CD8-positive, alpha-beta memory T cell (primary cell): ENCODE data around the gene SSC4D. TPM values are rescaled to one million over a fixed set of nuclear protein-coding genes. Genes with fewer than 3 reads are reported as not detected.
A peak's percentile ranks its signal among the peaks of the same experiment; 100 is the strongest.

Experiments
- CTCF ChIA-PET: fragments of 350-600 bp; sonication (Branson Sonifier 250); formaldehyde crosslinking; loops from one replicate; lab custom pipeline; 2021; ENCODE audit warnings: antibody characterized with exemption; lab: Charles Lee
- POLR2A ChIA-PET: fragments of 350-600 bp; sonication (Branson Sonifier 250); formaldehyde crosslinking; loops from one replicate; lab custom pipeline; 2021; ENCODE audit warnings: antibody characterized with exemption; lab: Charles Lee
- DNase-seq, 5 donors: peaks; one replicate each; pipeline versions ENCODE4 v3.0.0 to v3.0.0-alpha.2; 2020 to 2022; ENCODE audit warnings: mixed read lengths in 1 of 5
- H3K27ac ChIP-seq: one replicate; pipeline ENCODE4 v1.7.0; 2013; ENCODE audit warnings: low read depth, mild to moderate bottlenecking, low read length, moderate library complexity
- H3K27me3 ChIP-seq: 2 replicates; pipeline ENCODE4 v1.7.0; 2013; ENCODE audit warnings: low read length, mild to moderate bottlenecking; ENCODE audit not compliant: insufficient read depth, poor library complexity, severe bottlenecking
- H3K36me3 ChIP-seq: 2 replicates; pipeline ENCODE4 v1.7.0; 2013; ENCODE audit warnings: mild to moderate bottlenecking, low read length, moderate library complexity; ENCODE audit not compliant: insufficient read depth
- H3K4me1 ChIP-seq: 2 replicates; pipeline ENCODE4 v1.7.0; 2013; ENCODE audit warnings: mild to moderate bottlenecking, low read length, moderate library complexity; ENCODE audit not compliant: insufficient read depth
- H3K4me3 ChIP-seq: 2 replicates; pipeline ENCODE4 v1.7.0; 2013; ENCODE audit warnings: mild to moderate bottlenecking, low read length
- H3K9me3 ChIP-seq: 2 replicates; pipeline ENCODE4 v1.7.0; 2013; ENCODE audit warnings: mild to moderate bottlenecking, low read length
- H3K27ac Mint-ChIP-seq, 8 donors: one replicate each; pipeline ENCODE4 v1.8.0; 2020 to 2021; ENCODE audit warnings: mixed read lengths in 8 of 8, mild to moderate bottlenecking in 6 of 8, inconsistent platforms in 3 of 8, moderate library complexity in 3 of 8
- H3K27me3 Mint-ChIP-seq, 2 donors: one replicate each; pipeline ENCODE4 v1.8.0; 2020 to 2021; ENCODE audit warnings: mixed read lengths in 2 of 2, mild to moderate bottlenecking in 1 of 2, moderate library complexity in 1 of 2
- H3K36me3 Mint-ChIP-seq, 3 donors: one replicate each; pipeline ENCODE4 v1.8.0; 2020 to 2021; ENCODE audit warnings: mixed read lengths in 3 of 3, inconsistent platforms in 1 of 3, mild to moderate bottlenecking in 1 of 3
- H3K4me1 Mint-ChIP-seq, 3 donors: one replicate each; pipeline ENCODE4 v1.8.0; 2020 to 2021; ENCODE audit warnings: mixed read lengths in 3 of 3, inconsistent platforms in 1 of 3, mild to moderate bottlenecking in 1 of 3
- H3K4me3 Mint-ChIP-seq, 7 donors: one replicate each; pipeline ENCODE4 v1.8.0; 2020 to 2021; ENCODE audit warnings: mixed read lengths in 7 of 7, mild to moderate bottlenecking in 6 of 7, moderate library complexity in 4 of 7, inconsistent platforms in 2 of 7
- H3K9me3 Mint-ChIP-seq, 5 donors: one replicate each; pipeline ENCODE4 v1.8.0; 2020 to 2022; ENCODE audit warnings: mixed read lengths in 5 of 5, mild to moderate bottlenecking in 3 of 5, moderate library complexity in 2 of 5, inconsistent platforms in 1 of 5
- polyA plus RNA-seq: library from polyadenylated mRNA; unstranded; fragments of 300-500 nt; fragmentation: Illumina TruSeq; gene quantifications from one replicate; pipeline ENCODE4 v1.2.3, GENCODE V29; 2021
- total RNA-seq, 2 experiments: library from RNA; stranded (reverse); gene quantifications; one replicate each; pipeline ENCODE4 v1.2.3, GENCODE V29; 2021

The SSC4D gene
- total and polyA plus RNA-seq, 3 experiments from 2014 or later: 0.17 to 0.55 (median 0.35) TPM

GRCh38 chr7:76353744-76354143 is 55.8 kb downstream of the SSC4D start:
- CTCF ChIA-PET: interaction anchor here (0.8 kb wide), 1 partner anchor 62 kb away, joined by 3 read pairs; no protein-coding TSS in a partner anchor
- Mint-ChIP-seq H3K27me3 (peaks cover 0 to 2% of the 10 kb centered on the region in 2 donors), H3K4me1 (peaks cover 57 to 77% (median 73%) of the 10 kb centered on the region in 3 donors), H3K9me3 (no peaks in the 10 kb centered on the region), H3K36me3 (peaks cover 9 to 51% (median 14%) of the 10 kb centered on the region in 3 donors), H3K27ac (no peak overlapping the region), H3K4me3 (no peak overlapping the region)
- no peaks in the 10 kb centered on the region for H3K36me3 ChIP-seq
- no peaks in the 10 kb centered on the region for H3K9me3 ChIP-seq
- H3K27ac ChIP-seq: no peak overlapping the region
- POLR2A ChIA-PET: no interaction called here
- H3K4me1 ChIP-seq: peaks cover 50% of the 10 kb centered on the region
- H3K27me3 ChIP-seq: no peaks in the 10 kb centered on the region
- no peak overlapping the region for H3K4me3 ChIP-seq
- no peak for DNase-seq

- peaks cover 54% of the 10 kb centered on the region for H3K4me1 ChIP-seq
- Mint-ChIP-seq H3K27me3 (no peaks in the 10 kb centered on the region), H3K36me3 (peaks cover 9 to 53% (median 19%) of the 10 kb centered on the region in 3 donors), H3K27ac (peak overlapping the region in 1 of 8 donors; percentile 42), H3K4me1 (peaks cover 58 to 79% (median 75%) of the 10 kb centered on the region in 3 donors), H3K9me3 (no peaks in the 10 kb centered on the region), H3K4me3 (peak overlapping the region in 1 of 7 donors; percentile 8)
- H3K4me3 ChIP-seq: no peak overlapping the region
- H3K36me3 ChIP-seq: no peaks in the 10 kb centered on the region
- H3K27ac ChIP-seq: no peak overlapping the region
- H3K27me3 ChIP-seq: no peaks in the 10 kb centered on the region
- no peaks in the 10 kb centered on the region for H3K9me3 ChIP-seq
- POLR2A ChIA-PET: no interaction called here
- no peak for DNase-seq
- CTCF ChIA-PET: interaction anchor here (1.1 kb wide), 1 partner anchor 174 kb away, joined by 3 read pairs; no protein-coding TSS in a partner anchor
Measured at GRCh38 chr7:76352193-76352592, 57.3 kb downstream of the SSC4D start.

GRCh38 chr7:76351372-76351771 is 58.1 kb downstream of the SSC4D start:
- POLR2A ChIA-PET: no interaction called here
- H3K4me1 ChIP-seq: peaks cover 54% of the 10 kb centered on the region
- Mint-ChIP-seq H3K4me3 (peak overlapping the region in 1 of 7 donors; percentile 59), H3K36me3 (peaks cover 9 to 59% (median 27%) of the 10 kb centered on the region in 3 donors), H3K9me3 (no peaks in the 10 kb centered on the region), H3K4me1 (peaks cover 58 to 80% (median 75%) of the 10 kb centered on the region in 3 donors), H3K27me3 (no peaks in the 10 kb centered on the region), H3K27ac (peak overlapping the region in 2 of 8 donors; percentile 0 to 51)
- no peak overlapping the region for H3K27ac ChIP-seq
- H3K9me3 ChIP-seq: no peaks in the 10 kb centered on the region
- peaks cover 7% of the 10 kb centered on the region for H3K36me3 ChIP-seq
- CTCF ChIA-PET: interaction anchor here (1.1 to 2.0 kb wide), 2 partner anchors 60 to 173 kb away, joined by 3 to 5 read pairs; no protein-coding TSS in a partner anchor
- no peaks in the 10 kb centered on the region for H3K27me3 ChIP-seq
- no peak overlapping the region for H3K4me3 ChIP-seq
- DNase-seq: no peak

GRCh38 chr7:76349313-76349885 is 60.1 kb downstream of the SSC4D start:
- Mint-ChIP-seq H3K27me3 (no peaks in the 10 kb centered on the region), H3K27ac (peak overlapping the region in 1 of 8 donors; percentile 64), H3K4me1 (peaks cover 55 to 72% (median 69%) of the 10 kb centered on the region in 3 donors), H3K9me3 (no peaks in the 10 kb centered on the region), H3K4me3 (peak overlapping the region in 1 of 7 donors; percentile 23), H3K36me3 (peaks cover 8 to 57% (median 26%) of the 10 kb centered on the region in 3 donors)
- peaks cover 16% of the 10 kb centered on the region for H3K36me3 ChIP-seq
- CTCF ChIA-PET: interaction anchor here (2.0 kb wide), 1 partner anchor 58 kb away, joined by 5 read pairs; no protein-coding TSS in a partner anchor
- POLR2A ChIA-PET: interaction anchor here (0.5 to 0.7 kb wide), 2 partner anchors 45 to 473 kb away, joined by 3 read pairs; no protein-coding TSS in a partner anchor
- no peaks in the 10 kb centered on the region for H3K9me3 ChIP-seq
- H3K27me3 ChIP-seq: no peaks in the 10 kb centered on the region
- no peak overlapping the region for H3K27ac ChIP-seq
- H3K4me3 ChIP-seq: no peak overlapping the region
- H3K4me1 ChIP-seq: peaks cover 45% of the 10 kb centered on the region
- no peak for DNase-seq

- Mint-ChIP-seq H3K27me3 (no peaks in the 10 kb centered on the region), H3K27ac (peak overlapping the region in 5 of 8 donors; percentile 7 to 82 (median 37)), H3K9me3 (no peaks in the 10 kb centered on the region), H3K4me1 (peaks cover 57 to 78% (median 77%) of the 10 kb centered on the region in 3 donors), H3K4me3 (peak overlapping the region in 1 of 7 donors; percentile 29), H3K36me3 (peaks cover 9 to 68% (median 27%) of the 10 kb centered on the region in 3 donors)
- ChIA-PET POLR2A (interaction anchor here (0.6 kb wide), 1 partner anchor 506 kb away, joined by 4 read pairs; no protein-coding TSS in a partner anchor), CTCF (no interaction called here)
- DNase-seq: no peak
- H3K36me3 ChIP-seq: peaks cover 28% of the 10 kb centered on the region
- H3K27me3 ChIP-seq: no peaks in the 10 kb centered on the region
- peaks cover 35% of the 10 kb centered on the region for H3K4me1 ChIP-seq
- H3K4me3 ChIP-seq: no peak overlapping the region
- H3K27ac ChIP-seq: no peak overlapping the region
- no peaks in the 10 kb centered on the region for H3K9me3 ChIP-seq
Measured at GRCh38 chr7:76347710-76348109, 61.8 kb downstream of the SSC4D start.

GRCh38 chr7:76346778-76347177 is 62.7 kb downstream of the SSC4D start:
- Mint-ChIP-seq H3K36me3 (peaks cover 9 to 74% (median 27%) of the 10 kb centered on the region in 3 donors), H3K9me3 (no peaks in the 10 kb centered on the region), H3K4me1 (peaks cover 58 to 78% (median 77%) of the 10 kb centered on the region in 3 donors), H3K27ac (peak overlapping the region; percentile 15 to 92 (median 54)), H3K4me3 (peak overlapping the region in 3 of 7 donors; percentile 20 to 42 (median 29)), H3K27me3 (no peaks in the 10 kb centered on the region)
- no peak for DNase-seq
- H3K9me3 ChIP-seq: no peaks in the 10 kb centered on the region
- no peak overlapping the region for H3K4me3 ChIP-seq
- H3K36me3 ChIP-seq: peaks cover 28% of the 10 kb centered on the region
- H3K27ac ChIP-seq: no peak overlapping the region
- no peaks in the 10 kb centered on the region for H3K27me3 ChIP-seq
- peaks cover 28% of the 10 kb centered on the region for H3K4me1 ChIP-seq
- ChIA-PET POLR2A (no interaction called here), CTCF (no interaction called here)

- POLR2A ChIA-PET: no interaction called here
- Mint-ChIP-seq H3K4me3 (no peak overlapping the region), H3K27ac (peak overlapping the region in 4 of 8 donors; percentile 29 to 74 (median 53)), H3K4me1 (peaks cover 56 to 77% (median 76%) of the 10 kb centered on the region in 3 donors), H3K36me3 (peaks cover 9 to 74% (median 27%) of the 10 kb centered on the region in 3 donors), H3K9me3 (no peaks in the 10 kb centered on the region), H3K27me3 (no peaks in the 10 kb centered on the region)
- CTCF ChIA-PET: no interaction called here
- Histone ChIP-seq H3K4me3 (no peak overlapping the region), H3K36me3 (peaks cover 28% of the 10 kb centered on the region), H3K9me3 (no peaks in the 10 kb centered on the region), H3K4me1 (peaks cover 21% of the 10 kb centered on the region), H3K27me3 (no peaks in the 10 kb centered on the region), H3K27ac (no peak overlapping the region)
- DNase-seq: no peak
Measured at GRCh38 chr7:76346097-76346496, 63.4 kb downstream of the SSC4D start.

- no peak overlapping the region for H3K4me3 Mint-ChIP-seq
- H3K27me3 Mint-ChIP-seq: no peaks in the 10 kb centered on the region
Measured at GRCh38 chr7:76343931-76344321, 65.6 kb downstream of the SSC4D start.

More at GRCh38 chr7:76343931-76344321, 65.6 kb downstream of the SSC4D start:
- no peaks in the 10 kb centered on the region for H3K9me3 Mint-ChIP-seq
- H3K27me3 ChIP-seq: no peaks in the 10 kb centered on the region
- POLR2A ChIA-PET: no interaction called here
- H3K9me3 ChIP-seq: no peaks in the 10 kb centered on the region
- H3K27ac Mint-ChIP-seq: peak overlapping the region in 1 of 8 donors; percentile 27
- peaks cover 60 to 78% (median 73%) of the 10 kb centered on the region in 3 donors for H3K4me1 Mint-ChIP-seq
- peaks cover 28% of the 10 kb centered on the region for H3K36me3 ChIP-seq
- no peak overlapping the region for H3K4me3 ChIP-seq
- H3K27ac ChIP-seq: no peak overlapping the region
- H3K36me3 Mint-ChIP-seq: peaks cover 9 to 70% (median 27%) of the 10 kb centered on the region in 3 donors
- no peak for DNase-seq
- peaks cover 29% of the 10 kb centered on the region for H3K4me1 ChIP-seq
- CTCF ChIA-PET: interaction anchor here (1.9 kb wide), 1 partner anchor 30 kb away, joined by 6 read pairs; no protein-coding TSS in a partner anchor
